SK-N-SH (cell line): ENCODE data around the gene SLC11A1. TPM values are rescaled to one million over a fixed set of nuclear protein-coding genes. Genes with fewer than 3 reads are reported as not detected.
A peak's percentile ranks its signal among the peaks of the same experiment; 100 is the strongest.

Experiments used
- CTCF ChIA-PET: fragments of 300-600, 350-600 bp; formaldehyde crosslinking; extraction: SDS; loops from one replicate; lab custom pipeline; 2021; lab: Yijun Ruan, JAX
- POLR2A ChIA-PET: fragments of 350-600 bp; sonication (Branson Sonifier 250); formaldehyde crosslinking; extraction: SDS; loops from one replicate; lab custom pipeline; 2020; ENCODE audit warnings: antibody characterized with exemption, inconsistent platforms; lab: Yijun Ruan, JAX
- DNase-seq: peaks from one replicate; pipeline ENCODE4 v3.0.0; 2012
- H2AFZ ChIP-seq: fragments of 200-600 bp; sonication (generic); 2 replicates; pipeline ENCODE4 v1.8.1; 2016; ENCODE audit warnings: antibody characterized with exemption, mild to moderate bottlenecking, low read depth
- H3F3A ChIP-seq: fragments of 200-600 bp; sonication (generic); replicated peaks from 2 replicates; pipeline ENCODE3; 2016; ENCODE audit warnings: antibody characterized with exemption, mild to moderate bottlenecking; ENCODE audit not compliant: insufficient read depth
- H3K27ac ChIP-seq, 2 experiments: fragments of 200-500 bp in 1 of 2; fragments of 200-600 bp in 1 of 2; sonication (Bioruptor generic) in 1 of 2; sonication (generic), shearing (Covaris generic) in 1 of 2; 2 replicates each; pipeline versions ENCODE4 v1.5.1 to v1.6.1; 2014 to 2016; ENCODE audit warnings: low read depth in 2 of 2, inconsistent platforms in 1 of 2, low read length in 1 of 2, mild to moderate bottlenecking in 1 of 2, mixed read lengths in 1 of 2
- H3K27me3 ChIP-seq: fragments of 200-600 bp; sonication (generic), shearing (Covaris generic); 2 replicates; pipeline ENCODE4 v1.6.1; 2016; ENCODE audit warnings: mixed run types; ENCODE audit not compliant: insufficient read depth
- H3K36me3 ChIP-seq, 2 experiments: fragments of 200-500 bp in 1 of 2; fragments of 200-600 bp in 1 of 2; sonication (Bioruptor generic) in 1 of 2; sonication (generic) in 1 of 2; replicated peaks in 1 of 2; 2 replicates each; pipeline versions ENCODE3 to v1.5.1; 2014 to 2016; ENCODE audit warnings: low read length in 1 of 2, mild to moderate bottlenecking in 1 of 2; ENCODE audit not compliant: insufficient read depth in 2 of 2, control insufficient read depth in 1 of 2
- H3K4me1 ChIP-seq, 2 experiments: fragments of 200-500 bp in 1 of 2; fragments of 200-600 bp in 1 of 2; sonication (Bioruptor generic) in 1 of 2; sonication (generic), shearing (Covaris generic) in 1 of 2; 2 replicates each; pipeline versions ENCODE4 v1.5.1 to v1.6.1; 2014 to 2016; ENCODE audit warnings: low read depth in 1 of 2, low read length in 1 of 2, mixed run types in 1 of 2; ENCODE audit not compliant: insufficient read depth in 2 of 2, control insufficient read depth in 1 of 2
- H3K4me2 ChIP-seq: fragments of 200-600 bp; sonication (generic), shearing (Covaris generic); 2 replicates; pipeline ENCODE4 v1.6.1; 2017; ENCODE audit warnings: mixed run types
- H3K4me3 ChIP-seq, 2 experiments: fragments of 200-500 bp in 1 of 2; fragments of 200-600 bp in 1 of 2; sonication (Bioruptor generic) in 1 of 2; sonication (generic), shearing (Covaris generic) in 1 of 2; 2 replicates each; pipeline versions ENCODE4 v1.5.1 to v1.8.1; 2014 to 2016; ENCODE audit warnings: low read depth in 2 of 2, inconsistent platforms in 1 of 2, low read length in 1 of 2, mild to moderate bottlenecking in 1 of 2, mixed read lengths in 1 of 2, moderate library complexity in 1 of 2
- H3K79me2 ChIP-seq: fragments of 200-600 bp; sonication (generic); 2 replicates; pipeline ENCODE4 v1.8.1; 2017; ENCODE audit warnings: mild to moderate bottlenecking; ENCODE audit not compliant: insufficient read depth
- H3K9ac ChIP-seq: fragments of 200-600 bp; sonication (generic); 2 replicates; pipeline ENCODE4 v1.6.1; 2017; ENCODE audit warnings: mixed run types
- H3K9me2 ChIP-seq: fragments of 200-600 bp; sonication (generic); 2 replicates; pipeline ENCODE4 v1.6.1; 2017; ENCODE audit warnings: mixed run types
- H3K9me3 ChIP-seq: fragments of 200-600 bp; sonication (generic); 2 replicates; pipeline ENCODE4 v1.6.1; 2017; ENCODE audit warnings: mixed run types, mild to moderate bottlenecking, moderate library complexity
- H4K20me1 ChIP-seq: fragments of 200-600 bp; sonication (generic); 2 replicates; pipeline ENCODE4 v1.6.1; 2017; ENCODE audit warnings: mild to moderate bottlenecking, mixed run types; ENCODE audit not compliant: insufficient read depth
- EP300 ChIP-seq, 2 experiments: IDR thresholded peaks; 2 replicates each; pipeline versions ENCODE4 v1.4.0 to v1.6.1; 2012; ENCODE audit warnings: borderline replicate concordance in 1 of 2, low read depth in 1 of 2, low read length in 1 of 2
- FOXJ3 ChIP-seq: sonication (generic); formaldehyde crosslinking; IDR thresholded peaks from 2 replicates; pipeline ENCODE4 v1.5.1; 2020; ENCODE audit warnings: mild to moderate bottlenecking, missing genetic modification reagents
- GATA2 ChIP-seq: sonication (generic); formaldehyde crosslinking; IDR thresholded peaks from 2 replicates; pipeline ENCODE4 v1.5.0; 2020; ENCODE audit warnings: mild to moderate bottlenecking, missing genetic modification reagents
- MAX ChIP-seq: IDR thresholded peaks from 2 replicates; pipeline ENCODE4 v1.4.0; 2012; ENCODE audit warnings: low read depth
- MEF2A ChIP-seq: IDR thresholded peaks from 2 replicates; pipeline ENCODE4 v1.4.0; 2012; ENCODE audit warnings: low read depth, borderline replicate concordance
- MXI1 ChIP-seq: IDR thresholded peaks from 2 replicates; pipeline ENCODE4 v1.6.1; 2012; ENCODE audit warnings: mild to moderate bottlenecking, low read depth, low read length, improper control_type of control experiment
- NFIC ChIP-seq: IDR thresholded peaks from 2 replicates; pipeline ENCODE4 v1.4.0; 2012; ENCODE audit warnings: borderline replicate concordance
- NRF1 ChIP-seq: IDR thresholded peaks from 2 replicates; pipeline ENCODE4 v1.6.1; 2012; ENCODE audit warnings: low read depth, mild to moderate bottlenecking, low read length
- PBX3 ChIP-seq: IDR thresholded peaks from 2 replicates; pipeline ENCODE4; 2012
- RFX5 ChIP-seq: IDR thresholded peaks from 2 replicates; pipeline ENCODE4 v1.6.1; 2012; ENCODE audit warnings: mild to moderate bottlenecking, improper control_type of control experiment, low read length
- SMC3 ChIP-seq: IDR thresholded peaks from 2 replicates; pipeline ENCODE4 v1.6.1; 2012; ENCODE audit warnings: low read depth, low read length, improper control_type of control experiment
- TCF12 ChIP-seq: IDR thresholded peaks from 2 replicates; pipeline ENCODE4 v1.4.0; 2012
- USF2 ChIP-seq: fragments of 150-350 bp; IDR thresholded peaks from 2 replicates; pipeline ENCODE4 v1.6.1; 2017; ENCODE audit warnings: antibody characterized with exemption, low read length, low read depth, borderline replicate concordance
- WGBS: methylation state at CpG from one replicate; pipeline ENCODE4 v1.1.6; 2017; ENCODE audit warnings: low lambda C conversion rate; 5-methylcytosine and 5-hydroxymethylcytosine counted together
- polyA plus RNA-seq, 3 experiments: library from polyadenylated mRNA; depleted of rRNA; stranded (reverse); fragments of >200 nt; gene quantifications; 2 replicates each; pipeline ENCODE4 v1.2.3, GENCODE V29; 2012

Gene SLC11A1
- polyA plus RNA-seq, 1 of the 3 experiments (the other 2 are of a cell fraction): 0.26 TPM

GRCh38 chr2:218395826-218396687 is 14.0 kb downstream of the SLC11A1 start (continued):
- TF ChIP-seq MXI1 (0 out of 2 replicates have a peak, but pooled peaks have one; percentile 67), PBX3 (peak; percentile 43), EP300 (IDR thresholded peaks at IDR 0.05; ENCODE audit: borderline replicate concordance in 1 of 2, low read depth in 1 of 2, low read length in 1 of 2) (no peak), NRF1 (no peak), MEF2A (no peak), SMC3 (peak; percentile 80), RFX5 (no peak), GATA2 (CRISPR knock-in tag) (no peak), TCF12 (no peak; the same call in 1 of the 2 replicates), MAX (peak; percentile 25; the same call in 1 of the 2 replicates), USF2 (no peak)

GRCh38 chr2:218396688-218397462 is 14.8 kb downstream of the SLC11A1 start:
- H3K9ac ChIP-seq: peak overlapping the region; percentile 94
- peak overlapping the region; percentile 87 for H3K4me2 ChIP-seq
- peaks cover 21 to 33% of the 10 kb centered on the region in 2 experiments; a peak in 3 of 4 replicates for H3K4me1 ChIP-seq
- peak overlapping the region; percentile 95 to 98 for H3K27ac ChIP-seq
- TF ChIP-seq NFIC (peak; percentile 3; the same call in 1 of the 2 replicates), FOXJ3 (CRISPR knock-in tag) (no peak)
- TF ChIP-seq, all 33 proteins: peak for 1
- H3K9me2 ChIP-seq: no peaks in the 10 kb centered on the region
- H3K9me3 ChIP-seq: no peaks in the 10 kb centered on the region
- H2AFZ ChIP-seq: peak overlapping the region; percentile 93
- ChIA-PET CTCF (interaction anchor here (0.6 to 5.3 kb wide), 27 partner anchors 9 to 611 kb away, joined by 3 to 31 read pairs (median 4); partner anchors contain the start of genes AAMP, CATIP and PNKD), POLR2A (interaction anchor here (0.9 to 1.1 kb wide), 3 partner anchors 10 to 127 kb away, joined by 3 to 4 read pairs (median 3); partner anchors contain the start of genes AAMP and PNKD)
- no peaks in the 10 kb centered on the region for H3K27me3 ChIP-seq
- peaks cover 5% of the 10 kb centered on the region; the same call in 1 of the 2 replicates for H4K20me1 ChIP-seq
- peaks cover 32% of the 10 kb centered on the region for H3K79me2 ChIP-seq
- H3F3A ChIP-seq: peaks cover 17% of the 10 kb centered on the region
- H3K4me3 ChIP-seq: peak overlapping the region; percentile 88 to 92
- peak; percentile 54 for DNase-seq
- H3K36me3 ChIP-seq: peaks cover 0 to 5% of the 10 kb centered on the region in 2 experiments
- 4% methylated on average over 24 of the region's 27 CpGs for WGBS
